DOHH2 (cell line): ENCODE data around the gene KRT73.

Experiments used
- H3F3A ChIP-seq: fragments of 200-600 bp; sonication (generic), shearing (Covaris generic); 2 replicates; pipeline ENCODE4 v1.6.0; 2016; ENCODE audit warnings: antibody characterized with exemption, mild to moderate bottlenecking; ENCODE audit not compliant: control insufficient read depth, insufficient read depth
- H3K27ac ChIP-seq: fragments of 200-600 bp; sonication (generic); 2 replicates; pipeline ENCODE4 v1.5.1; 2014; ENCODE audit warnings: low read depth, mild to moderate bottlenecking, low read length, moderate library complexity
- H3K27me3 ChIP-seq: fragments of 200-600 bp; sonication (generic); 2 replicates; pipeline ENCODE4 v1.6.1; 2014; ENCODE audit warnings: mild to moderate bottlenecking, low read length, mixed read lengths; ENCODE audit not compliant: control insufficient read depth
- H3K36me3 ChIP-seq: fragments of 200-600 bp; sonication (generic); 2 replicates; pipeline ENCODE4 v1.6.1; 2014; ENCODE audit warnings: mild to moderate bottlenecking, low read length, moderate library complexity, mixed read lengths; ENCODE audit not compliant: control insufficient read depth
- H3K4me1 ChIP-seq: fragments of 200-600 bp; sonication (generic); 2 replicates; pipeline ENCODE4 v1.6.1; 2014; ENCODE audit warnings: mild to moderate bottlenecking, low read length, mixed read lengths; ENCODE audit not compliant: control insufficient read depth
- H3K4me2 ChIP-seq: fragments of 200-600 bp; sonication (generic); 2 replicates; pipeline ENCODE4 v1.6.0; 2014; ENCODE audit warnings: mild to moderate bottlenecking, low read length, moderate library complexity
- H3K4me3 ChIP-seq: fragments of 200-600 bp; sonication (generic); 2 replicates; pipeline ENCODE4 v1.5.1; 2014; ENCODE audit warnings: mild to moderate bottlenecking, low read length, mixed read lengths
- H3K79me2 ChIP-seq: fragments of 200-600 bp; sonication (generic); 2 replicates; pipeline ENCODE4 v1.6.1; 2014; ENCODE audit warnings: mild to moderate bottlenecking, low read length, mixed read lengths; ENCODE audit not compliant: control insufficient read depth
- H3K9me2 ChIP-seq: fragments of 200-600 bp; sonication (generic); replicated peaks from 2 replicates; pipeline ENCODE4 v1.6.1; 2014; ENCODE audit warnings: mild to moderate bottlenecking, low read length, mixed read lengths; ENCODE audit not compliant: control insufficient read depth
- H3K9me3 ChIP-seq: fragments of 200-600 bp; sonication (generic); 2 replicates; pipeline ENCODE4 v1.6.1; 2014; ENCODE audit warnings: antibody characterized with exemption, low read length, mixed read lengths; ENCODE audit not compliant: control insufficient read depth, insufficient read depth
- H4K20me1 ChIP-seq: fragments of 200-600 bp; sonication (generic); 2 replicates; pipeline ENCODE4 v1.6.0; 2014; ENCODE audit warnings: low read depth, mild to moderate bottlenecking, antibody characterized with exemption, low read length, moderate library complexity; ENCODE audit not compliant: control insufficient read depth, insufficient read depth
- EZH2phosphoT487 ChIP-seq: fragments of 200-600 bp; sonication (generic); IDR thresholded peaks from 2 replicates; pipeline ENCODE4 v1.6.1; 2017; ENCODE audit warnings: borderline replicate concordance, mild to moderate bottlenecking, antibody characterized with exemption, low read length, moderate library complexity, mixed read lengths
- TF ChIP-seq, protein P1 (sequence below): fragments of 200-600 bp; sonication (generic); IDR thresholded peaks from one replicate; pipeline ENCODE4 v1.5.1; 2014; ENCODE audit warnings: antibody characterized with exemption, mild to moderate bottlenecking, low read depth, low read length; ENCODE audit not compliant: poor library complexity, severe bottlenecking

The KRT73 gene

DNA sequence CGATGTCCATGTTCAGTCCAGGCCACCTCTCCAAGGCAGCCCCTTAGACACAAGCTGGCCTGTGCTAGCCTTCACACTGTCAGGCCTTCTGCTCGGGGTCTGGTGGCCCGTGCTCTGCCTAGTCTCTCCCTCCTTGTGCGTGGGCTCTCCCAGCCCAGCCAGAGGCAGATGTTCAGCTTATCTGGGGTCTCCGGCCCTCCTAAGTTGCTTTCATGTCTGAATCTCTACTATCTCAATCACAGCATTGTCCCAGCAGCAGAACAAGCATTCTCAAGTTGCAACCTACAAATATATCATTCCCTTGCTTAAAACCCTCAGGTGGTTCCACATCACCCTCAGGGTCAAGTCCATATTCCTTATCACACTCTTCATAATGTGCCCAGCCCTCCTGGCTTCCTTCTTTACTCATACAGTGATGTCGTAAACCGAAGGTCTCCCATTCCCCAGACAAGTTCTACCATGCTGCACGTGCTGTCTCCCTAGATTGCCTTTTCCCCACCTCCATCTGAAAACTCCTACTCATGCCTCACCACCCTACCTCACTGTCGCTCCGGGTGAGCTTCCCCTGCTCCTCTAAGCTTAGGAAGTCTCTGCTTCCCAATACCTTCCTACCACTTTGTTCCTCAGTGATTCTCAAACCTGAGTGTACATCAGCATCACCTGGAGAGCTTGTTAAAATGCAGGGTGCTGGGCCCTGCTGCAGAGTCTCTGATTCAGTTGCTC, 1.5 kb downstream of the KRT73 start:
- no peaks in the 10 kb centered on the region for H3K9me2 ChIP-seq
- no peaks in the 10 kb centered on the region for H4K20me1 ChIP-seq
- TF ChIP-seq, protein P1, sequence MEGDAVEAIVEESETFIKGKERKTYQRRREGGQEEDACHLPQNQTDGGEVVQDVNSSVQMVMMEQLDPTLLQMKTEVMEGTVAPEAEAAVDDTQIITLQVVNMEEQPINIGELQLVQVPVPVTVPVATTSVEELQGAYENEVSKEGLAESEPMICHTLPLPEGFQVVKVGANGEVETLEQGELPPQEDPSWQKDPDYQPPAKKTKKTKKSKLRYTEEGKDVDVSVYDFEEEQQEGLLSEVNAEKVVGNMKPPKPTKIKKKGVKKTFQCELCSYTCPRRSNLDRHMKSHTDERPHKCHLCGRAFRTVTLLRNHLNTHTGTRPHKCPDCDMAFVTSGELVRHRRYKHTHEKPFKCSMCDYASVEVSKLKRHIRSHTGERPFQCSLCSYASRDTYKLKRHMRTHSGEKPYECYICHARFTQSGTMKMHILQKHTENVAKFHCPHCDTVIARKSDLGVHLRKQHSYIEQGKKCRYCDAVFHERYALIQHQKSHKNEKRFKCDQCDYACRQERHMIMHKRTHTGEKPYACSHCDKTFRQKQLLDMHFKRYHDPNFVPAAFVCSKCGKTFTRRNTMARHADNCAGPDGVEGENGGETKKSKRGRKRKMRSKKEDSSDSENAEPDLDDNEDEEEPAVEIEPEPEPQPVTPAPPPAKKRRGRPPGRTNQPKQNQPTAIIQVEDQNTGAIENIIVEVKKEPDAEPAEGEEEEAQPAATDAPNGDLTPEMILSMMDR: no peak
- H3K4me3 ChIP-seq: no peak overlapping the region
- H3F3A ChIP-seq: no peaks in the 10 kb centered on the region
- no peaks in the 10 kb centered on the region for H3K9me3 ChIP-seq
- H3K79me2 ChIP-seq: no peaks in the 10 kb centered on the region
- H3K36me3 ChIP-seq: no peaks in the 10 kb centered on the region
- H3K4me2 ChIP-seq: no peak overlapping the region
- H3K4me1 ChIP-seq: no peaks in the 10 kb centered on the region
- H3K27ac ChIP-seq: no peak overlapping the region
- H3K27me3 ChIP-seq: peaks cover 12% of the 10 kb centered on the region

DNA sequence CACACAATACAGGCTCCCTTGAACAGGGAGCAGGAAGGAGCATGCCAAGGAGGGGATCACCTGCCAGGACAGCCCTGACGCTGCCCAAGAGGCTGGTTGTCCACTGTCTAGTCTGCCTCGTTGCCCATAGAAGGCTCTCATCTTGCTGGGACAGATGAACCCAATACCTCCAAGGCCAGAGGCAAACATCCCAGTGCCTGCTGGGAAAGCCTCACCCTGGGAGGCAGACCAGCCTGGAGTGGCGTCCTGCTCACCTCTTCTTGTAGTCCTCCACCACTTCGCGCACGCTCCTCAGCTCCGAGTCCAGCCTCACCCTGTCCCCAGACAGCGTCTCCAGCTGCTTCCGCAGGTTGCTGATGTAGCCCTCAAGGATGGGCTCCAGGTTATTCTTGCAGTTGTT, 2.4 kb downstream of the KRT73 start:
- no peaks in the 10 kb centered on the region for H3F3A ChIP-seq
- H3K4me1 ChIP-seq: no peaks in the 10 kb centered on the region
- TF ChIP-seq, protein P1: no peak
- no peak for TF ChIP-seq EZH2phosphoT487
- H3K27me3 ChIP-seq: peaks cover 13% of the 10 kb centered on the region
- no peak overlapping the region for H3K4me3 ChIP-seq
- no peak overlapping the region for H3K4me2 ChIP-seq
- no peaks in the 10 kb centered on the region for H3K79me2 ChIP-seq
- no peaks in the 10 kb centered on the region for H4K20me1 ChIP-seq
- no peaks in the 10 kb centered on the region for H3K36me3 ChIP-seq
- H3K27ac ChIP-seq: no peak overlapping the region
- no peaks in the 10 kb centered on the region for H3K9me3 ChIP-seq
- H3K9me2 ChIP-seq: no peaks in the 10 kb centered on the region

DNA sequence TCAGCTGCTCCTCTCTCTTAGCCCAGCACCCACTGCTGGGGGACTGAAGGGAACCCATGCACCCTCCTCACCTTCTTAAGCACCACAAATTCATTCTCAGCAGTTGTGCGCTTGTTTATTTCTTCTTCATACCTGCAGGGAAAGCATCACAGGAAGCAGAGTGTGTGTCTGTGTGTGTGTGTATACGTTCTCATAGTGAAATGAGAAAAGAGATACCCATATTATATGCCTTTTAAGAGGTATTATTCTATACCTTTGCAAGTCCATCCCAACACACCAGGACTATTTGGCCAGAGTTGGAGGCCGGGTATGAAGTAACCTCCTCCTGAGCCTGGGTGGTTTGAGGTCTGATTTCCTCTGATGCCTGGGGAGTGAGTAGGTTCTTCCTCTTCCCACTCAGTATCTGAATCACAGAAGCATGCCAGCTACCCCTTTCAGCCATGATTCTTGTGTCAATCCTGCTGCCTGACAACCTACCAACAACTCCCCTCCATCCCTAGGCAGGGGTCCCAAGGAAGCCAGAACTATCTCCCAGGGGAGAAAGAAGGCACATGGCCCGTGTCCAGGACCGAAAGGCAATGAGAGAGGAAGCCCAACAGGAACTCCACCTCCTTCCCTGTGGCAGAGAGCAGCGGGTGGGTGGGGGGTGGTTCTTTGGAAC, 3.0 kb downstream of the KRT73 start:
- H3K27me3 ChIP-seq: peaks cover 10% of the 10 kb centered on the region; the same call in 1 of the 2 replicates
- H3K4me3 ChIP-seq: no peak overlapping the region
- H3K36me3 ChIP-seq: no peaks in the 10 kb centered on the region
- H3K9me3 ChIP-seq: no peaks in the 10 kb centered on the region
- H3K9me2 ChIP-seq: no peaks in the 10 kb centered on the region
- no peak overlapping the region for H3K4me2 ChIP-seq
- no peaks in the 10 kb centered on the region for H3K79me2 ChIP-seq
- H3K4me1 ChIP-seq: no peaks in the 10 kb centered on the region
- no peak overlapping the region for H3K27ac ChIP-seq
- no peak for TF ChIP-seq EZH2phosphoT487
- TF ChIP-seq, protein P1: no peak
- H4K20me1 ChIP-seq: no peaks in the 10 kb centered on the region
- H3F3A ChIP-seq: no peaks in the 10 kb centered on the region
